Hindlimb muscle (tissue), 1 donor: ENCODE data around the gene YEATS2. TPM values are rescaled to one million over a fixed set of nuclear protein-coding genes. Genes with fewer than 3 reads are reported as not detected.
A peak's percentile ranks its signal among the peaks of the same experiment; 100 is the strongest.
"Not testable (repeated sequence)": the region's sequence is repeated elsewhere in the genome, so short reads cannot be mapped to it uniquely, and the experiment has no call there.

ENCODE experiments used
- DNase-seq: peaks from one replicate; pipeline ENCODE4 v3.0.0-alpha.2; 2013
- polyA plus RNA-seq: library from polyadenylated mRNA; unstranded; fragments of 120-200 nt; gene quantifications from one replicate; pipeline ENCODE4 v1.2.1, GENCODE V29; 2013; ENCODE audit not compliant: insufficient read length

YEATS2 gene
- polyA plus RNA-seq, 1 donor = 32.8 TPM

GRCh38 chr3:183718012-183718411, 20.4 kb downstream of the YEATS2 start:
- no peak for DNase-seq

DNA sequence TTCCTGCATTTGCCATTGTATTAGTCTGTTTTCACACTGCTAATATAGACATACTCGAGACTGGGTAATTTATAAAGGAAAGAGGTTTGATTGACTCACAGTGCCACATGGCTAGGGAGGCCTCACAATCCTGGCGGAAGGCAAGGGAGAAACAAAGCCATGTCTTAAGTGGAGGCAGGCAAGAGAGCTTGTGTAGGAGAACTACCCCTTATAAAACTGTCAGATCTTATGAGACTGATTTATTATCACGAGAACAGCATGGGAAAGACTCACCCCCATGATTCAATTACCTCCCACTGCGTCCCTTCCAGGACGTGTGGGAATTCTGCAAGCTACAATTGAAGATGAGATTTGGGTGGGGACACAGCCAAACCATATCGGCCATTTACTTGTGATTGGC, 27.8 kb downstream of the YEATS2 start:
- no peak for DNase-seq

- DNase-seq = no peak
These were observed 30.6 kb downstream of the YEATS2 start for GRCh38 chr3:183728204-183728603.

DNA sequence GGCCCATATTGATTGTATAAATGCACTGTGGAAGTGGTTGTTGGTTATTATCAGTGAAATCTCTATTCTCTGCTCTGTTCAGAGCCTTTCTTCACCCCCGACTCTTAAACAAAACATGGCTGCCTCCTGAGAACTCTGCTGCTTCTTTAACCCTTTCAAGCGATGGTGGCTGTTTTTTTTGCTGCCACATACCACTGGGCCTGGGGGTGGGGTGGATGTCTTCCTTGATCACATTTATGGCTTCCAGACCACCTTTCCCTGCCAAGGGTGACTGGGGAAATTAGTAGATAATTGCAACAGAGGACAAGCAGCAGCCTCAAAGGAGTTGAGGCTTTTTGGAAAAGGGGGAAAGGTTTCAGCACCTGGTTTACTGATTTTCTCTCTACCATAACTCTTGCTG, 32.8 kb downstream of the YEATS2 start:
- no peak for DNase-seq

- DNase-seq = no peak
These were observed 34.0 kb downstream of the YEATS2 start for GRCh38 chr3:183731611-183732010.

DNA sequence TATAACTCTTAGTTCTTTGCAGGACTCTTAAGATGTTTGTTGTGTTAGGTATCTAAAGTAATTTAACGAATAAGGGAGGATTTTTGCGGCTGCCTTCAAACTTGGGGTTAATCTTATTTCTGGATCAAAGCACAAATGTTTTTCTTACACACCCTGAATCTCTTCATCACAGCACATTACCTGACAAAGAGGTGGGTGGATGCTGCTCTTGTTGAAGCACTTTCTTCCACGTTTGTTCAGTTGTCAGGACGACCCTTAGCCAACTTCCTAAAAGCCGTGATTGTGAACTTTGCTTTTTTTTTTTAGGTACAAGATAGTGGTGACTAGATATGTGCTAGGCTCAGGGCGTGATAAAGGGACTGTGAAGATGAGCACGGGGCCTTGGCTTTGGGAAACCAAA, 36.0 kb downstream of the YEATS2 start:
- no peak for DNase-seq

GRCh38 chr3:183734750-183735494, 37.3 kb downstream of the YEATS2 start:
- no peak for DNase-seq

GRCh38 chr3:183737116-183737515, 39.5 kb downstream of the YEATS2 start:
- no peak for DNase-seq

DNA sequence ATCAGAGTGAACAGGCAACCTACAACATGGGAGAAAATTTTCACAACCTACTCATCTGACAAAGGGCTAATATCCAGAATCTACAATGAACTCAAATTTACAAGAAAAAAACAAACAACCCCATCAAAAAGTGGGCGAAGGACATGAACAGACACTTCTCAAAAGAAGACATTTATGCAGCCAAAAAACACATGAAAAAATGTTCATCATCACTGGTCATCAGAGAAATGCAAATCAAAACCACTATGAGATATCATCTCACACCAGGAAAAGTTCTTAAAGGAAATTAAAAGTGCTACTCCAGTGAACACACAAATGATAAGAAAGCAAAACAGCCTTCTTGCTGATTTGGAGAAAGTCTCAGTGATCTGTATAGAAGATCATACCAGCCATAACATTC, 42.6 kb downstream of the YEATS2 start:
- DNase-seq = not testable (repeated sequence)

DNA sequence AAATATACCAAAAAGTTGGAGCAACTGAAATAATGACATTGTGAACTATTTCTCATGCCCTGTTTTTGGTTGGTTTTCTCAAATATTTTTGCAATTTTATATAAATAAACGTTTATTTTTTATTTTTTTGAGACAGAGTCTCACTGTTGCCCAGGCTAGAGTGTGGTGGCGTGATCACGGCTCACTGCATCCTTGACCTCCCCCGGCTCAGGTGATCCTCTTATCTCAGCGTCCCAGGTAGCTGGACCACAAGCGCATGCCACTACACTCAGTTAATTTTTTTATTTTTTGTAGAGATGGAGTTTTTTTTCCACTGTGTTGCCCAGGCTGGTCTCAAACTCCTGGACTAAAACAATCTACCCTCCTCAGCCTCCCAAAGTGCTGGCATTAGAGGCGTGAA, 45.6 kb downstream of the YEATS2 start:
- no peak for DNase-seq

DNA sequence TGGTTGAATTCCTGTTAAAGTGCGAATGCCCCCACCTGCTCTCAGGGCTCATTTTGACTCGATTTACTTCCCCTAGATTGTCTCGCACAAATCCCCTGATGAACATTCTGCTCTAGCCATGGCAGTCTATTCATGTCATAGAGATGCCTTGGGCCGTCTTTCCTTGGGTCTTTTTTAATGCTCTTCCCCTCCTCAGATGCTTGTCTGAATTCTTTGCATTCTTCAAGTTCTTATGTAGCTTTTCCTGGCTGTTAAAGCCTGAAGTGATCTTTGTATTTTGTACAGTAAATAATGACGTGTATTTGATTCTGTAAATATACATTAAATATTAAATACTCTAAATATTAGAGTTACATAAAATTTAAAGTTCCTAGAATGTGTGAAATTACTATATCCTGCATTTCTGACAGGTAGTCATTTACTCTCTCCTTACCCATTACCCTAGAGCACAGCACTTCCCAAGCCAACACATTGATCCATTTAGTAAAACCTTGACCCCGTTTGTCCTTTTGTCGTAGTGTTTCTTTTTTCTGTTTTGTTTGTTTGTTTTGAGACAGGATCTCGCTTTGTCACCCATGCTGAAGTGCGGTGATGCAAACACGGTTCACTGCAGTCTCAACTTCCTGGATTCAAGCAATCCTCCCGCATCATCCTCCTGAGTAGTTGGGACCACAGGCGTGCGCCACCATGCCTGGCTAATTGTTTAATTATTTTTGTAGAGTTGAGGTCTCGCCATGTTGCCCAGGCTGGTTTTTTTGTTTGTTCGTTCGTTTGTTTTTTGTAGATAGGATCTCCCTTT, 47.9 kb downstream of the YEATS2 start:
- DNase-seq = no peak

- DNase-seq = no peak
These were observed 56.5 kb downstream of the YEATS2 start for GRCh38 chr3:183754052-183754451.

DNA sequence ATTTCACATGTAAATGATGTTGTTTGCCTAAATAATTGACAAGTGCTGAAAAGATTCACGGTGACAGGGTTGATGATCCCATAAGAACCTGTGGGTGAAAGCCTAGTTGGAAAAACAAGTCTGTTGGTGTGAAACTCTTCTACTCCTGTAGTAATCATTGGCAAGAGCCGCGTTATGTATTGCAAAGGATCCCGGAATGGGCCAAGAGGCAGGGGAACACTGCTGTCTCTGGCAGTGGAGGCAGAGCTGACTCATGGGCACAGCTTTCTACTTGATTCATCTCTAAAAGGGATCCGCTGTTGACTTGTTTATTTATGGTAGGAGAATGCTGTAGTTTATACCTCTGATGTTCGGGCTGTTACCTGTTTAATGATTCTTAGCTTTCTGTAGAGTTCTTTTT, 64.7 kb downstream of the YEATS2 start:
- no peak for DNase-seq

DNA sequence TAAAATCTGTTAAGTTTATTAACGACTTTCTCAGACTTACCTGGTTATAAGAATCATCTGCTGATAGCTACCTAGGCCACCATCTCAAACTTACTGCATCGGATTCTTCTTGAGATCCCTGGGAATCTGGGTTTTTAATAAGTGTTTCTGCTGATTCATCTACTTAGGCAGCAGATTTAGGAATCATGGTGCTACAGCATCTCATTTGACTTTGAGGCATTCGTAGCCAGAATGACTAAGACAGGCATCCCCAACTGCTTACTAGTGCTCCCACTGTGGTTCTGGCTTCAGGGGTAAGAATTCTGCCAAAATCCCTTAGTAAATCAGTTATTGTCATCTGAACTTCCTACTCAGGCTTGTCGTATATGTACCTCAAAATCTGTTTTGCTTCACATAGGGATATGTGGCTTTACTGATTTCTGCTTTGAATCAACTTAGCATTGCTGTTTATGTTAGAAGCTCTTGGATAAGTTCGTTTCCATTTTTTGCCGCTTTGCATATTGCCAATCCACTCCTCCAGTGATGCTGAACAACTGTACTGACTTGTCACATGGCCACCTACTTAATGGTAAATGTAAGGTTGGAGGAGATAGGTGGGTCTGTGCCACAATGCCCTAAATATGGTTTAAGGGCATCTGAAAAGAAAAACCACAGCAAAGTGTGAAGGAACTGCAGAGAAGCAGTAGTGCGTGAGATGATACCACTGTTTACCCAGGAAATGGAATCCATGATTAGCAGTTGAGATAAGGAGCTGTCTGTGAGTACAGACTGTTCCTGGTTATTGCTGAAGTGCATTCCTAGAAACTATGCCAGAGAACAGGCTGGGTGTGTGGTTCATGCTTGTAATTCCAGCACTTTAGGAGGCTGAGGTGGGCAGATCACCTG, 67.5 kb downstream of the YEATS2 start:
- no peak for DNase-seq

GRCh38 chr3:183766107-183766506, 68.5 kb downstream of the YEATS2 start:
- no peak for DNase-seq

GRCh38 chr3:183766745-183767606, 69.4 kb downstream of the YEATS2 start:
- peak; percentile 54 for DNase-seq

DNA sequence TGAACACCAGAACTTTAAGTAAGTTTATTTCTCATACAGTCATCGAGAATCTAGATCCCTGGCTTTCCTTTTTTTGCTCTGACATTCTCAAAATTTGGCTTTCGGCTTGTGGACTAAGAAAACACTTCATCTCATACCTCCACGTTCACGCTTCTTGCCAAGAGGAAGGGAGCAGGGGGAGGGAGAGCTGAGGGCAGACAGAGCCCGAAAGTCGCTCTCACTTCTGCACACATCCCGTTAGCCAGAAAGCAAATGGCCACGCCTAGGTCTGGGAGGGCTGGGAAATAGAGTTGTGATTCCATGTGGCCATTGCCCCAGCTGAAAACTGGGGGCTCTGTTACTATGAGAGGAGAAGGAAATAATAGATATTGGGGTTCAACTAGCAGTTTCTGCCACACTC, 70.5 kb downstream of the YEATS2 start:
- no peak for DNase-seq

- DNase-seq = no peak
These were observed 71.9 kb downstream of the YEATS2 start for GRCh38 chr3:183769453-183769852.

- DNase-seq = no peak
These were observed 77.0 kb downstream of the YEATS2 start for GRCh38 chr3:183774631-183775030.

DNA sequence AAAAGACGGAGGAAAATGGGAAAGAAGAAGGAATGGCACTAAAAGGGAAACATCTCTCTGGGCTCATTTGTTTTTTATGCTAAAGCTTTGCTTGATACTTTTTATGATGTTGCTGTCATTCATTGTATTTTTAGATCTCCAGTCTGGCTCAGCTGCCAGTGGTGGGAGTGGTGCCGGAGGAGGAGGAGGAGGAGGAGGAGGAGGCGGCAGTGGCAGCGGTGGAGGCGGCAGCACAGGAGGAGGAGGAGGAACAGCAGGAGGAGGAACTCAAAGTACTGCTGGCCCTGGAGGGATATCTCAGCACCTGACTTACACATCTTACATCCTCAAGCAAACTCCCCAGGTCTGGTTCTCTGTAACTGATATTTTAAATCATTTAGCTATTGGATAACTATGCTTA, 78.2 kb downstream of the YEATS2 start:
- DNase-seq = no peak

DNA sequence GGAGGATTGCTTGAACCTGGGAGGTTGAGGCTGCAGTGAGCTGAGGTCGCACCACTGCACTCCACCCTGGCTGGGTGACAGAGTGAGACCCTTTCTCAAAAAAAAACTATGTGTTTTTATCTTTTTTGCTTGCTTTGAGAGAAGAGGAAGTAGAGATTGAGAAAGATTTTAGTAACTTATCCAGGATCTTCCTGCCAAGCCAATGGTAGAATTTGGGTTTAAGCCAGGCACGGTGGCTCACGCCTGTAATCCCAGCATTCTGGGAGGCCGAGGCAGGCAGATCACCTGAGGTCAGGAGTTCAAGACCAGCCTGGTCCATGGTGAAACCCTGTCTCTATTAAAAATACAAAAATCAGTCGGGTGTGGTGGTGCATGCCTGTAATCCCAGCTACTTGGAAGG, 78.9 kb downstream of the YEATS2 start:
- not testable (repeated sequence) for DNase-seq

GRCh38 chr3:183777016-183777618, 79.5 kb downstream of the YEATS2 start:
- no peak for DNase-seq
